OCI-LY1 (cell line): ENCODE results near the gene IZUMO4.

Source experiments
- H2AFZ ChIP-seq: fragments of 200-600 bp; sonication (generic), shearing (Covaris generic); 2 replicates; pipeline ENCODE4 v1.6.0; 2014; ENCODE audit warnings: antibody characterized with exemption, mild to moderate bottlenecking, low read length
- H3F3A ChIP-seq: fragments of 200-600 bp; sonication (generic), shearing (Covaris generic); 2 replicates; pipeline ENCODE4 v1.6.0; 2014; ENCODE audit warnings: mild to moderate bottlenecking, antibody characterized with exemption, low read length, moderate library complexity; ENCODE audit not compliant: insufficient read depth
- H3K27ac ChIP-seq: fragments of 200-600 bp; sonication (generic); 2 replicates; pipeline ENCODE4 v1.5.1; 2014; ENCODE audit warnings: low read length, mixed run types, mild to moderate bottlenecking, low read depth; ENCODE audit not compliant: poor library complexity, severe bottlenecking
- H3K27me3 ChIP-seq: fragments of 200-600 bp; sonication (generic); 2 replicates; pipeline ENCODE4 v1.6.0; 2014; ENCODE audit warnings: antibody characterized with exemption, mild to moderate bottlenecking, low read length, moderate library complexity; ENCODE audit not compliant: insufficient read depth
- H3K36me3 ChIP-seq: fragments of 200-600 bp; sonication (generic); 2 replicates; pipeline ENCODE4 v1.6.1; 2014; ENCODE audit warnings: mild to moderate bottlenecking, antibody characterized with exemption, low read length, moderate library complexity, mixed read lengths; ENCODE audit not compliant: insufficient read depth
- H3K4me1 ChIP-seq: fragments of 200-600 bp; sonication (generic); 2 replicates; pipeline ENCODE4 v1.5.1; 2014; ENCODE audit warnings: mild to moderate bottlenecking, low read length, moderate library complexity; ENCODE audit not compliant: insufficient read depth, severe bottlenecking
- H3K4me2 ChIP-seq: fragments of 200-600 bp; sonication (generic), shearing (Covaris generic); 2 replicates; pipeline ENCODE4 v1.6.1; 2014; ENCODE audit warnings: low read length
- H3K4me3 ChIP-seq: fragments of 200-600 bp; sonication (generic); 2 replicates; pipeline ENCODE4 v1.5.1; 2014; ENCODE audit warnings: low read length, low read depth, mild to moderate bottlenecking, mixed read lengths; ENCODE audit not compliant: poor library complexity, severe bottlenecking
- H3K79me2 ChIP-seq: fragments of 200-600 bp; shearing (Covaris generic); 2 replicates; pipeline ENCODE4 v1.6.1; 2016; ENCODE audit warnings: mixed run types, low read length, mixed read lengths; ENCODE audit not compliant: insufficient read depth
- H3K9ac ChIP-seq: fragments of 200-600 bp; sonication (generic), shearing (Covaris generic); 2 replicates; pipeline ENCODE4 v1.6.1; 2014; ENCODE audit warnings: mild to moderate bottlenecking, low read length, mixed read lengths
- H3K9me2 ChIP-seq: fragments of 200-600 bp; sonication (generic), shearing (Covaris generic); 2 replicates; pipeline ENCODE4 v1.6.1; 2014; ENCODE audit warnings: low read depth, mild to moderate bottlenecking, low read length, mixed read lengths
- H3K9me3 ChIP-seq: fragments of 200-600 bp; shearing (Covaris generic); 2 replicates; pipeline ENCODE4 v1.6.1; 2014; ENCODE audit warnings: low read length, mixed read lengths
- H4K20me1 ChIP-seq: fragments of 200-600 bp; sonication (generic), shearing (Covaris generic); 2 replicates; pipeline ENCODE4 v1.6.0; 2016; ENCODE audit warnings: mild to moderate bottlenecking, low read length; ENCODE audit not compliant: insufficient read depth
- EZH2 ChIP-seq: fragments of 200-600 bp; sonication (generic), shearing (Covaris generic); IDR thresholded peaks from 2 replicates; pipeline ENCODE4 v1.8.0; 2017; ENCODE audit warnings: borderline replicate concordance, mixed run types, mild to moderate bottlenecking, antibody characterized with exemption, low read length, moderate library complexity, mixed read lengths
- TF ChIP-seq, protein P1 (sequence below): fragments of 200-600 bp; sonication (generic), shearing (Covaris generic); IDR thresholded peaks from 2 replicates; pipeline ENCODE4 v1.5.1; 2017; ENCODE audit warnings: mild to moderate bottlenecking, antibody characterized with exemption, low read length, moderate library complexity, mixed read lengths

The IZUMO4 gene

GRCh38 chr19:2050349-2050990, 46.2 kb upstream of the IZUMO4 start:
- H3K27ac ChIP-seq, result peak overlapping the region; percentile 39
- H3K9ac ChIP-seq, result peak overlapping the region; percentile 60
- H3K4me2 ChIP-seq, result peak overlapping the region; percentile 91
- no peak for TF ChIP-seq EZH2
- TF ChIP-seq, protein P1, sequence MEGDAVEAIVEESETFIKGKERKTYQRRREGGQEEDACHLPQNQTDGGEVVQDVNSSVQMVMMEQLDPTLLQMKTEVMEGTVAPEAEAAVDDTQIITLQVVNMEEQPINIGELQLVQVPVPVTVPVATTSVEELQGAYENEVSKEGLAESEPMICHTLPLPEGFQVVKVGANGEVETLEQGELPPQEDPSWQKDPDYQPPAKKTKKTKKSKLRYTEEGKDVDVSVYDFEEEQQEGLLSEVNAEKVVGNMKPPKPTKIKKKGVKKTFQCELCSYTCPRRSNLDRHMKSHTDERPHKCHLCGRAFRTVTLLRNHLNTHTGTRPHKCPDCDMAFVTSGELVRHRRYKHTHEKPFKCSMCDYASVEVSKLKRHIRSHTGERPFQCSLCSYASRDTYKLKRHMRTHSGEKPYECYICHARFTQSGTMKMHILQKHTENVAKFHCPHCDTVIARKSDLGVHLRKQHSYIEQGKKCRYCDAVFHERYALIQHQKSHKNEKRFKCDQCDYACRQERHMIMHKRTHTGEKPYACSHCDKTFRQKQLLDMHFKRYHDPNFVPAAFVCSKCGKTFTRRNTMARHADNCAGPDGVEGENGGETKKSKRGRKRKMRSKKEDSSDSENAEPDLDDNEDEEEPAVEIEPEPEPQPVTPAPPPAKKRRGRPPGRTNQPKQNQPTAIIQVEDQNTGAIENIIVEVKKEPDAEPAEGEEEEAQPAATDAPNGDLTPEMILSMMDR, result no peak
- H3K79me2 ChIP-seq, result no peaks in the 10 kb centered on the region
- peak overlapping the region; percentile 77 for H3K4me3 ChIP-seq
- no peaks in the 10 kb centered on the region for H4K20me1 ChIP-seq
- no peak overlapping the region for H2AFZ ChIP-seq
- H3K9me2 ChIP-seq, result no peaks in the 10 kb centered on the region
- H3F3A ChIP-seq, result no peaks in the 10 kb centered on the region
- peaks cover 11% of the 10 kb centered on the region; the same call in 1 of the 2 replicates for H3K36me3 ChIP-seq
- H3K4me1 ChIP-seq, result peaks cover 59% of the 10 kb centered on the region
- H3K27me3 ChIP-seq, result no peaks in the 10 kb centered on the region
- H3K9me3 ChIP-seq, result no peaks in the 10 kb centered on the region

GRCh38 chr19:2050991-2051772, 45.5 kb upstream of the IZUMO4 start, which contains the start of gene MKNK2:
Gene MKNK2, minus strand, starts transcription at chr19:2051244. Its CDS starts 393 bp downstream, at chr19:2050851.
- Histone ChIP-seq H3K27ac (peak within 1 kb of the TSS; percentile 90), H3K79me2 (no peaks in the 10 kb centered on the region), H3K27me3 (no peaks in the 10 kb centered on the region), H3K9me3 (no peaks in the 10 kb centered on the region), H3K4me2 (peak within 1 kb of the TSS; percentile 91), H4K20me1 (no peaks in the 10 kb centered on the region), H2AFZ (no peak within 1 kb of the TSS), H3K9me2 (no peaks in the 10 kb centered on the region), H3K4me1 (peaks cover 63% of the 10 kb centered on the region), H3F3A (no peaks in the 10 kb centered on the region), H3K4me3 (peak within 1 kb of the TSS; percentile 77), H3K9ac (peak within 1 kb of the TSS; percentile 60), H3K36me3 (peaks cover 5% of the 10 kb centered on the region; the same call in 1 of the 2 replicates)
- no peak for TF ChIP-seq EZH2
- TF ChIP-seq, protein P1, result 0 out of 2 replicates have a peak, but pooled peaks have one; percentile 5

GRCh38 chr19:2051773-2052704, 44.7 kb upstream of the IZUMO4 start:
- H3F3A ChIP-seq, result no peaks in the 10 kb centered on the region
- no peak overlapping the region for H2AFZ ChIP-seq
- H3K27me3 ChIP-seq, result no peaks in the 10 kb centered on the region
- no peaks in the 10 kb centered on the region; the same call in 1 of the 2 replicates for H3K36me3 ChIP-seq
- peaks cover 67% of the 10 kb centered on the region for H3K4me1 ChIP-seq
- H3K9ac ChIP-seq, result peak overlapping the region; percentile 24; the same call in 1 of the 2 replicates
- peak overlapping the region; percentile 42 for H3K4me3 ChIP-seq
- H3K27ac ChIP-seq, result peak overlapping the region; percentile 90
- H4K20me1 ChIP-seq, result no peaks in the 10 kb centered on the region
- H3K79me2 ChIP-seq, result no peaks in the 10 kb centered on the region
- TF ChIP-seq, protein P1, result no peak
- TF ChIP-seq EZH2, result no peak
- H3K9me2 ChIP-seq, result no peaks in the 10 kb centered on the region
- no peaks in the 10 kb centered on the region for H3K9me3 ChIP-seq
- peak overlapping the region; percentile 58; the same call in 1 of the 2 replicates for H3K4me2 ChIP-seq
